K562 (cell line): Measurements from ENCODE around the gene HOXB13. TPM values are rescaled to one million over a fixed set of nuclear protein-coding genes. Genes with fewer than 3 reads are reported as not detected.

Source experiments
- ATAC-seq: fragments of 200-7000 bp; cut with Tn5 transposase; 3 replicates; pipeline ENCODE4 v1.9.1; 2020; ENCODE audit warnings: moderate library complexity
- BruUV-seq: library from RNA; stranded (reverse); fragments of 400-500 nt; replicated peaks from 2 replicates; lab custom pipeline; 2021; lab: Mats Ljungman, UMichigan
- CTCF ChIA-PET: fragments of 300-600 bp; formaldehyde crosslinking; extraction: SDS; loops from one replicate; lab custom pipeline; 2021; ENCODE audit warnings: low intra/inter-chr PET ratio; lab: Yijun Ruan, JAX
- POLR2A ChIA-PET: fragments of 300-600, 350-650 bp; sonication (Branson Sonifier 250); formaldehyde crosslinking; extraction: SDS; loops from one replicate; lab custom pipeline; 2021; ENCODE audit warnings: antibody characterized with exemption, inconsistent platforms; lab: Yijun Ruan, JAX
- DNase-seq, 4 experiments: peaks; one replicate each; pipeline versions ENCODE4 v3.0.0 to v3.0.0-alpha.2; 2011 to 2018; ENCODE audit warnings: low spot score in 3 of 4, mixed read lengths in 3 of 4; ENCODE audit errors: extremely low read depth in 1 of 4
- FAIRE-seq: peaks from 2 replicates; lab custom pipeline; 2011; peaks lifted over from hg19 to GRCh38; lab: Jason Lieb, UNC
- H2AFZ ChIP-seq: 2 replicates; pipeline ENCODE4 v1.6.0; 2011; ENCODE audit warnings: low read depth, low read length, control low read depth, inconsistent platforms
- H3K27ac ChIP-seq: fragments of 200-600 bp; 3 replicates; pipeline ENCODE4 v1.8.0; 2011; ENCODE audit warnings: low read depth, mild to moderate bottlenecking, control low read depth, inconsistent platforms, low read length, moderate library complexity, mixed read lengths; ENCODE audit errors: extremely low read depth
- H3K27me3 ChIP-seq, 2 experiments: fragments of 300-600 bp in 1 of 2; 2 replicates in 1 of 2; 3 replicates in 1 of 2; pipeline versions ENCODE4 v1.6.0 to v1.8.0; 2011; ENCODE audit warnings: inconsistent platforms in 2 of 2, low read length in 2 of 2, mild to moderate bottlenecking in 1 of 2, mixed read lengths in 1 of 2, moderate library complexity in 1 of 2; ENCODE audit not compliant: control insufficient read depth in 2 of 2, insufficient read depth in 2 of 2
- H3K36me3 ChIP-seq: fragments of 300-600 bp; 3 replicates; pipeline ENCODE4 v1.8.0; 2011; ENCODE audit warnings: mild to moderate bottlenecking, low read length, inconsistent platforms; ENCODE audit not compliant: control insufficient read depth, insufficient read depth
- H3K4me1 ChIP-seq, 2 experiments: fragments of 200-600 bp in 1 of 2; replicated peaks in 1 of 2; 2 replicates in 1 of 2; 3 replicates in 1 of 2; pipeline versions ENCODE4 v1.5.1 to v1.8.0; 2011; ENCODE audit warnings: inconsistent platforms in 2 of 2, low read length in 2 of 2, mild to moderate bottlenecking in 1 of 2, mixed read lengths in 1 of 2, moderate library complexity in 1 of 2; ENCODE audit not compliant: control insufficient read depth in 2 of 2, insufficient read depth in 2 of 2
- H3K4me2 ChIP-seq: 2 replicates; pipeline ENCODE4 v1.6.1; 2011; ENCODE audit warnings: low read length, control low read depth, inconsistent platforms, mixed read lengths; ENCODE audit not compliant: insufficient read depth
- H3K4me3 ChIP-seq: fragments of 200-600 bp; sonication (generic), shearing (Covaris generic); 2 replicates; pipeline ENCODE4 v1.5.1; 2016; ENCODE audit warnings: control low read depth, inconsistent platforms
- H3K79me2 ChIP-seq: fragments of 200-600 bp; 3 replicates; pipeline ENCODE4 v1.8.0; 2011; ENCODE audit warnings: low read length, inconsistent platforms; ENCODE audit not compliant: control insufficient read depth, insufficient read depth
- H3K9ac ChIP-seq, 2 experiments: 2 replicates each; pipeline versions ENCODE4 v1.6.0 to v1.6.1; 2011; ENCODE audit warnings: low read depth in 2 of 2, low read length in 2 of 2, control low read depth in 1 of 2, inconsistent platforms in 1 of 2, mild to moderate bottlenecking in 1 of 2, mixed read lengths in 1 of 2; ENCODE audit not compliant: insufficient read depth in 1 of 2
- H3K9me1 ChIP-seq: one replicate; pipeline ENCODE4 v1.6.0; 2011; ENCODE audit warnings: inconsistent platforms, mild to moderate bottlenecking, low read length, moderate library complexity; ENCODE audit not compliant: control insufficient read depth, insufficient read depth
- H3K9me3 ChIP-seq: replicated peaks from 2 replicates; pipeline ENCODE4 v1.5.1; 2011; ENCODE audit warnings: low read depth, low read length, inconsistent platforms; ENCODE audit not compliant: control insufficient read depth, insufficient read depth
- H4K20me1 ChIP-seq: replicated peaks from 2 replicates; pipeline ENCODE4 v1.6.1; 2011; ENCODE audit warnings: low read length, inconsistent platforms, mixed read lengths; ENCODE audit not compliant: control insufficient read depth, insufficient read depth
- BRF2 ChIP-seq: IDR thresholded peaks from 3 replicates; pipeline ENCODE4 v1.6.1; 2011; ENCODE audit warnings: borderline replicate concordance, mild to moderate bottlenecking; ENCODE audit not compliant: insufficient read length, insufficient read depth
- CEBPZ ChIP-seq: fragments of 150-350 bp; IDR thresholded peaks from 2 replicates; pipeline ENCODE4 v1.6.1; 2014; ENCODE audit warnings: low read depth, mild to moderate bottlenecking, low read length, borderline replicate concordance
- E2F8 ChIP-seq: fragments of 450-650 bp; IDR thresholded peaks from 2 replicates; pipeline ENCODE4 v1.7.1; 2018; ENCODE audit warnings: mild to moderate bottlenecking, low read depth; ENCODE audit not compliant: partially characterized antibody
- ELF1 ChIP-seq: fragments of 200-800 bp; sonication (Bioruptor generic); IDR thresholded peaks from 2 replicates; pipeline ENCODE4 v1.6.1; 2016; ENCODE audit warnings: missing genetic modification characterization, missing compliant biosample characterization
- EP400 ChIP-seq: fragments of 450-650 bp; IDR thresholded peaks from 2 replicates; pipeline ENCODE4 v1.6.1; 2017; ENCODE audit warnings: antibody characterized with exemption, mild to moderate bottlenecking, moderate library complexity
- WGBS: fragments of 100-300 bp; shearing (Covaris generic); methylation state at CpG from one replicate; pipeline ENCODE4 v1.1.6; 2016; ENCODE audit warnings: low coverage, mixed read lengths; ENCODE audit not compliant: insufficient coverage; ENCODE audit errors: missing lambda C conversion rate; 5-methylcytosine and 5-hydroxymethylcytosine counted together
- in situ Hi-C: fragments of 300-500 bp; cut with MboI; formaldehyde crosslinking; loops from 4 replicates; pipeline ENCODE4 v1.15.0; 2018; ENCODE audit warnings: inconsistent platforms, mixed read lengths
- intact Hi-C: fragments of 100-400 bp; cut with micrococcal nuclease; formaldehyde crosslinking; loops from 2 replicates; pipeline ENCODE4 v1.14.2; 2022
- polyA plus RNA-seq, 8 experiments: library from polyadenylated mRNA; depleted of rRNA in 4 of 8; stranded (reverse) in 5 of 8; unstranded in 3 of 8; fragments of >200 nt; fragmentation: Nextera tagmentation in 2 of 8; fragmentation: Illumina TruSeq in 1 of 8; extraction: Ambion mirVana in 2 of 8; extraction: Trizol in 1 of 8; gene quantifications; 2 replicates each; pipeline versions ENCODE4 v1.2.1 to v1.2.3, GENCODE V29; 2011 to 2014; ENCODE audit warnings: inconsistent platforms in 1 of 8, missing spikeins in 1 of 8
- total RNA-seq, 7 experiments: library from RNA; depleted of rRNA in 6 of 7; stranded (reverse); fragments of >200 nt in 6 of 7; fragmentation: Illumina TruSeq in 2 of 7; extraction: Trizol in 2 of 7; gene quantifications; 2 replicates each; pipeline versions ENCODE4 v1.2.1 to v1.2.3, GENCODE V29; 2011 to 2021; ENCODE audit warnings: low replicate concordance in 1 of 7

Gene HOXB13
- total and polyA plus RNA-seq, 9 of the 15 experiments (the other 6 are each of a cell fraction or from before 2014, with no cell fraction given) = not detected

- ATAC-seq (no peak), FAIRE-seq (no peak), DNase-seq (no peak)
- Histone ChIP-seq H3K27ac (no peak overlapping the region), H3K9me3 (no peaks in the 10 kb centered on the region), H3K4me3 (no peak overlapping the region), H4K20me1 (peaks cover 4% of the 10 kb centered on the region; the same call in 1 of the 2 replicates), H3K79me2 (no peaks in the 10 kb centered on the region), H3K27me3 (peaks cover 45 to 78% of the 10 kb centered on the region in 2 experiments), H3K4me2 (no peak overlapping the region), H3K4me1 (peaks cover 0 to 8% of the 10 kb centered on the region in 2 experiments; a peak in 3 of 5 replicates), H3K36me3 (no peaks in the 10 kb centered on the region), H3K9ac (no peak overlapping the region), H3K9me1 (no peaks in the 10 kb centered on the region), H2AFZ (no peak overlapping the region)
- intact Hi-C loops (no loop called here), in situ Hi-C loops (no loop called here)
- no TSS peak for BruUV-seq
- under 1% methylated on average over 10 of the region's 11 CpGs for WGBS
- CTCF ChIA-PET = no interaction called here
- POLR2A ChIA-PET = interaction anchor here (1.2 to 1.4 kb wide), 3 partner anchors 13 to 96 kb away, joined by 4 read pairs; no protein-coding TSS in a partner anchor
- TF ChIP-seq ELF1 (tag) (no peak), E2F8 (no peak), EP400 (no peak), CEBPZ (no peak), BRF2 (no peak)
These were observed 9.9 kb upstream of the HOXB13 start for GRCh38 chr17:48738424-48738802.
